ENCODE measurements around the gene UBC. TPM values are rescaled to one million over a fixed set of nuclear protein-coding genes. Genes with fewer than 3 reads are reported as not detected.
A peak's percentile ranks its signal among the peaks of the same experiment; 100 is the strongest.

Gene UBC
- total and polyA plus RNA-seq, 9 of the 15 experiments (the other 6 are each of a cell fraction or from before 2014, with no cell fraction given) = 533 to 1,153 (median 813) TPM

DNA sequence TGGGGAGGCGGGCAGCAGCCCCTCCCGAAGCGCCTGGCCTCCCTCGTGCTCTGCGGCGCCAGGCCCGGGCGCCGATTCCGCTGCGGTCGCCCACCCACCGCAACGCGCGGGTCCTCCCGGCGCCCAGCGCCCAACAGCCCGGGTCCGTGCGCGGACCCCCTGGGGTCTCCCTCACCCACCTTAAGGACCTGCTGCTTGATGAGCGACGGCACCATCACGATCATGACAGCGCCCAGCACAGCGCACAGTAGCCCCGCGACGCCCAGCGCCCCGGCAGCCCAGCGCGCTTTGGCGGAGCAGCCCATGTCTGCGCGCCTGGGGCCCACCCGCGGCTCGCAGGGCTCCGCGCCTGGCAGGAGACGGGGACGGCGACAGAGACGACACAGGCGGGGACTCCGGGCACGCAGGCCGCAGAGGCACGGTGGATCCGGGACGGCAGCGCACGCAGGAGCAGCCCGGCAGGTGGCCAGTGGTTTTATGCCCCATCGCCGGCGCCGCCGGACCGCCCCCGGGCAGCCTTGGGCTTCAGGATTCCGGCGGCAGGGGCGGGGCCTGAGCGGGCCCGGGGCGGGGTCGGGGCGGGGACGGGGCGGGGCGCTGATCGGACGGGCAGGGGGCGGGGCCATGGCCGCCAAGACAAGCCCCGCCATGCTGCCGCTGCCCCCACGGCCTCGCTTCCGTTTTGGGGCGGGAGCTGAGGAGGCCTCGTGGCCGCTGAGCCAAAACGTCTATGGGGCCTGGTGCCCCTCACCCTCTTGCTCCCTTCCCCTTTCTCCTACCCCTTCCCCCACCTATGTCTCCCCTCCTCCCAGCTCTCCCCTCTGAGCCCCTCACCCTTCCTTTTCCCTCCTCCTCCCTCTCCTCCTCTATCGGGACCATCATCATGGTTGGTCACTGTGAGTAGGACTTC is 50.8 kb downstream of the UBC start, which contains the start of gene SCARB1 (continued):
- TF ChIP-seq, protein P1, sequence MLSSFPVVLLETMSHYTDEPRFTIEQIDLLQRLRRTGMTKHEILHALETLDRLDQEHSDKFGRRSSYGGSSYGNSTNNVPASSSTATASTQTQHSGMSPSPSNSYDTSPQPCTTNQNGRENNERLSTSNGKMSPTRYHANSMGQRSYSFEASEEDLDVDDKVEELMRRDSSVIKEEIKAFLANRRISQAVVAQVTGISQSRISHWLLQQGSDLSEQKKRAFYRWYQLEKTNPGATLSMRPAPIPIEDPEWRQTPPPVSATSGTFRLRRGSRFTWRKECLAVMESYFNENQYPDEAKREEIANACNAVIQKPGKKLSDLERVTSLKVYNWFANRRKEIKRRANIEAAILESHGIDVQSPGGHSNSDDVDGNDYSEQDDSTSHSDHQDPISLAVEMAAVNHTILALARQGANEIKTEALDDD (IDR thresholded peaks at IDR 0.05) = no peak
- TF ChIP-seq CREBBP (IDR thresholded peaks at IDR 0.05; ENCODE audit: low read depth, low read length) (no peak), DPF2 (IDR thresholded peaks at IDR 0.05) (peak; percentile 79), SIN3B (IDR thresholded peaks at IDR 0.05; ENCODE audit: low read depth) (0 out of 2 replicates have a peak, but pooled peaks have one; percentile 16), ZBTB8A (IDR thresholded peaks at IDR 0.05; ENCODE audit: partially characterized antibody) (no peak), RBM39 (optimal IDR thresholded peaks at IDR 0.05; ENCODE audit: low read depth, low read length) (no peak), CBFB (CRISPR knock-in tag; IDR thresholded peaks at IDR 0.05) (no peak), IFI16 (CRISPR knock-in tag; IDR thresholded peaks at IDR 0.05) (no peak), ZNF436 (CRISPR knock-in tag; IDR thresholded peaks at IDR 0.05) (no peak), HNRNPUL1 (IDR thresholded peaks at IDR 0.05; ENCODE audit: low read length) (no peak), ZNF551 (CRISPR knock-in tag; IDR thresholded peaks at IDR 0.05) (no peak)
- TF ChIP-seq, protein P2, sequence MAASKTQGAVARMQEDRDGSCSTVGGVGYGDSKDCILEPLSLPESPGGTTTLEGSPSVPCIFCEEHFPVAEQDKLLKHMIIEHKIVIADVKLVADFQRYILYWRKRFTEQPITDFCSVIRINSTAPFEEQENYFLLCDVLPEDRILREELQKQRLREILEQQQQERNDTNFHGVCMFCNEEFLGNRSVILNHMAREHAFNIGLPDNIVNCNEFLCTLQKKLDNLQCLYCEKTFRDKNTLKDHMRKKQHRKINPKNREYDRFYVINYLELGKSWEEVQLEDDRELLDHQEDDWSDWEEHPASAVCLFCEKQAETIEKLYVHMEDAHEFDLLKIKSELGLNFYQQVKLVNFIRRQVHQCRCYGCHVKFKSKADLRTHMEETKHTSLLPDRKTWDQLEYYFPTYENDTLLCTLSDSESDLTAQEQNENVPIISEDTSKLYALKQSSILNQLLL (CRISPR knock-in tag; IDR thresholded peaks at IDR 0.05; ENCODE audit: borderline replicate concordance) = no peak
- TF ChIP-seq, protein P3, sequence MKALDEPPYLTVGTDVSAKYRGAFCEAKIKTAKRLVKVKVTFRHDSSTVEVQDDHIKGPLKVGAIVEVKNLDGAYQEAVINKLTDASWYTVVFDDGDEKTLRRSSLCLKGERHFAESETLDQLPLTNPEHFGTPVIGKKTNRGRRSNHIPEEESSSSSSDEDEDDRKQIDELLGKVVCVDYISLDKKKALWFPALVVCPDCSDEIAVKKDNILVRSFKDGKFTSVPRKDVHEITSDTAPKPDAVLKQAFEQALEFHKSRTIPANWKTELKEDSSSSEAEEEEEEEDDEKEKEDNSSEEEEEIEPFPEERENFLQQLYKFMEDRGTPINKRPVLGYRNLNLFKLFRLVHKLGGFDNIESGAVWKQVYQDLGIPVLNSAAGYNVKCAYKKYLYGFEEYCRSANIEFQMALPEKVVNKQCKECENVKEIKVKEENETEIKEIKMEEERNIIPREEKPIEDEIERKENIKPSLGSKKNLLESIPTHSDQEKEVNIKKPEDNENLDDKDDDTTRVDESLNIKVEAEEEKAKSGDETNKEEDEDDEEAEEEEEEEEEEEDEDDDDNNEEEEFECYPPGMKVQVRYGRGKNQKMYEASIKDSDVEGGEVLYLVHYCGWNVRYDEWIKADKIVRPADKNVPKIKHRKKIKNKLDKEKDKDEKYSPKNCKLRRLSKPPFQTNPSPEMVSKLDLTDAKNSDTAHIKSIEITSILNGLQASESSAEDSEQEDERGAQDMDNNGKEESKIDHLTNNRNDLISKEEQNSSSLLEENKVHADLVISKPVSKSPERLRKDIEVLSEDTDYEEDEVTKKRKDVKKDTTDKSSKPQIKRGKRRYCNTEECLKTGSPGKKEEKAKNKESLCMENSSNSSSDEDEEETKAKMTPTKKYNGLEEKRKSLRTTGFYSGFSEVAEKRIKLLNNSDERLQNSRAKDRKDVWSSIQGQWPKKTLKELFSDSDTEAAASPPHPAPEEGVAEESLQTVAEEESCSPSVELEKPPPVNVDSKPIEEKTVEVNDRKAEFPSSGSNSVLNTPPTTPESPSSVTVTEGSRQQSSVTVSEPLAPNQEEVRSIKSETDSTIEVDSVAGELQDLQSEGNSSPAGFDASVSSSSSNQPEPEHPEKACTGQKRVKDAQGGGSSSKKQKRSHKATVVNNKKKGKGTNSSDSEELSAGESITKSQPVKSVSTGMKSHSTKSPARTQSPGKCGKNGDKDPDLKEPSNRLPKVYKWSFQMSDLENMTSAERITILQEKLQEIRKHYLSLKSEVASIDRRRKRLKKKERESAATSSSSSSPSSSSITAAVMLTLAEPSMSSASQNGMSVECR (CRISPR knock-in tag; IDR thresholded peaks at IDR 0.05) = peak; percentile 71
- TF ChIP-seq, protein P4, sequence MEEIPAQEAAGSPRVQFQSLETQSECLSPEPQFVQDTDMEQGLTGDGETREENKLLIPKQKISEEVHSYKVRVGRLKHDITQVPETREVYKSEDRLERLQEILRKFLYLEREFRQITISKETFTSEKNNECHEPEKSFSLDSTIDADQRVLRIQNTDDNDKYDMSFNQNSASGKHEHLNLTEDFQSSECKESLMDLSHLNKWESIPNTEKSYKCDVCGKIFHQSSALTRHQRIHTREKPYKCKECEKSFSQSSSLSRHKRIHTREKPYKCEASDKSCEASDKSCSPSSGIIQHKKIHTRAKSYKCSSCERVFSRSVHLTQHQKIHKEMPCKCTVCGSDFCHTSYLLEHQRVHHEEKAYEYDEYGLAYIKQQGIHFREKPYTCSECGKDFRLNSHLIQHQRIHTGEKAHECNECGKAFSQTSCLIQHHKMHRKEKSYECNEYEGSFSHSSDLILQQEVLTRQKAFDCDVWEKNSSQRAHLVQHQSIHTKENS (CRISPR knock-in tag; IDR thresholded peaks at IDR 0.05) = no peak
- TF ChIP-seq, protein P5, sequence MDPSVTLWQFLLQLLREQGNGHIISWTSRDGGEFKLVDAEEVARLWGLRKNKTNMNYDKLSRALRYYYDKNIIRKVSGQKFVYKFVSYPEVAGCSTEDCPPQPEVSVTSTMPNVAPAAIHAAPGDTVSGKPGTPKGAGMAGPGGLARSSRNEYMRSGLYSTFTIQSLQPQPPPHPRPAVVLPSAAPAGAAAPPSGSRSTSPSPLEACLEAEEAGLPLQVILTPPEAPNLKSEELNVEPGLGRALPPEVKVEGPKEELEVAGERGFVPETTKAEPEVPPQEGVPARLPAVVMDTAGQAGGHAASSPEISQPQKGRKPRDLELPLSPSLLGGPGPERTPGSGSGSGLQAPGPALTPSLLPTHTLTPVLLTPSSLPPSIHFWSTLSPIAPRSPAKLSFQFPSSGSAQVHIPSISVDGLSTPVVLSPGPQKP (CRISPR knock-in tag; IDR thresholded peaks at IDR 0.05) = no peak
- TF ChIP-seq, protein P6, sequence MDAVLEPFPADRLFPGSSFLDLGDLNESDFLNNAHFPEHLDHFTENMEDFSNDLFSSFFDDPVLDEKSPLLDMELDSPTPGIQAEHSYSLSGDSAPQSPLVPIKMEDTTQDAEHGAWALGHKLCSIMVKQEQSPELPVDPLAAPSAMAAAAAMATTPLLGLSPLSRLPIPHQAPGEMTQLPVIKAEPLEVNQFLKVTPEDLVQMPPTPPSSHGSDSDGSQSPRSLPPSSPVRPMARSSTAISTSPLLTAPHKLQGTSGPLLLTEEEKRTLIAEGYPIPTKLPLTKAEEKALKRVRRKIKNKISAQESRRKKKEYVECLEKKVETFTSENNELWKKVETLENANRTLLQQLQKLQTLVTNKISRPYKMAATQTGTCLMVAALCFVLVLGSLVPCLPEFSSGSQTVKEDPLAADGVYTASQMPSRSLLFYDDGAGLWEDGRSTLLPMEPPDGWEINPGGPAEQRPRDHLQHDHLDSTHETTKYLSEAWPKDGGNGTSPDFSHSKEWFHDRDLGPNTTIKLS (IDR thresholded peaks at IDR 0.05; ENCODE audit: borderline replicate concordance, low read depth) = no peak

Data from K562 (cell line).